UCSD-AML1 (cell line): ENCODE data around the gene VPS35L.
A peak's percentile ranks its signal among the peaks of the same experiment; 100 is the strongest.

Experiments
- DNase-seq: peaks from one replicate; lab custom pipeline; 2025; ENCODE audit not compliant: unreplicated experiment; lab: John Stamatoyannopoulos, UW

VPS35L gene

GRCh38 chr16:19555186-19555937 lies at the start of gene VPS35L:
TSS of gene VPS35L (plus strand) at chr16:19555703. CDS start at chr16:19555730, 27 bp downstream.
- DNase-seq, result peak; percentile 98

- DNase-seq, result no peak
These were observed 48.5 kb upstream of the VPS35L start for GRCh38 chr16:19506965-19507364.

- DNase-seq, result no peak
These were observed 47.6 kb upstream of the VPS35L start for GRCh38 chr16:19507867-19508266.

- no peak for DNase-seq
These were observed 43.2 kb upstream of the VPS35L start for GRCh38 chr16:19512297-19512696.

- DNase-seq, result no peak
These were observed 42.0 kb upstream of the VPS35L start for GRCh38 chr16:19513377-19514053.

GRCh38 chr16:19515757-19516156 lies 39.7 kb upstream of the VPS35L start:
- DNase-seq, result no peak

GRCh38 chr16:19517424-19518089 lies 37.9 kb upstream of the VPS35L start:
- no peak for DNase-seq

GRCh38 chr16:19518388-19518787 lies 37.1 kb upstream of the VPS35L start:
- DNase-seq, result no peak

- DNase-seq, result no peak
These were observed 34.6 kb upstream of the VPS35L start for GRCh38 chr16:19520861-19521331.

GRCh38 chr16:19521471-19522396 lies 33.8 kb upstream of the VPS35L start, which contains the start of gene GDE1:
TSS of gene GDE1 (minus strand) at chr16:19522098. CDS start at chr16:19521964, 134 bp downstream.
- DNase-seq, result peak; percentile 93

GRCh38 chr16:19522397-19522732 lies 33.1 kb upstream of the VPS35L start:
- DNase-seq, result no peak

- DNase-seq, result no peak
These were observed 32.7 kb upstream of the VPS35L start for GRCh38 chr16:19522760-19523159.

GRCh38 chr16:19523184-19523558 lies 32.3 kb upstream of the VPS35L start:
- DNase-seq, result no peak

- DNase-seq, result peak; percentile 95
These were observed 31.7 kb upstream of the VPS35L start, which contains the start of gene CCP110 for GRCh38 chr16:19523559-19524355. TSS of gene CCP110 (plus strand) at chr16:19523942. CDS start at chr16:19527882, 3,940 bp downstream.

GRCh38 chr16:19524356-19524615 lies 31.2 kb upstream of the VPS35L start:
- DNase-seq, result no peak

- DNase-seq, result no peak
These were observed 30.7 kb upstream of the VPS35L start for GRCh38 chr16:19524616-19525384.

- no peak for DNase-seq
These were observed 30.1 kb upstream of the VPS35L start for GRCh38 chr16:19525385-19525723.

- DNase-seq, result no peak
These were observed 28.3 kb upstream of the VPS35L start for GRCh38 chr16:19527161-19527560.

GRCh38 chr16:19528666-19529065 lies 26.8 kb upstream of the VPS35L start:
- DNase-seq, result no peak

- no peak for DNase-seq
These were observed 22.9 kb upstream of the VPS35L start for GRCh38 chr16:19532601-19533000.
